GM23338 (cell line): ENCODE data around the gene SLITRK2. TPM values are rescaled to one million over a fixed set of nuclear protein-coding genes. Genes with fewer than 3 reads are reported as not detected.
A peak's percentile ranks its signal among the peaks of the same experiment; 100 is the strongest.

Experiments used
- ATAC-seq: fragments of 200-7000 bp; cut with Tn5 transposase; 3 replicates; pipeline ENCODE4 v1.9.1; 2020
- DNase-seq: peaks from one replicate; pipeline ENCODE4 v3.0.0-alpha.2; 2015; ENCODE audit warnings: low spot score
- H2AFZ ChIP-seq: fragments of 200-600 bp; sonication (generic); 2 replicates; pipeline ENCODE4 v1.8.0; 2016; ENCODE audit warnings: antibody characterized with exemption, mild to moderate bottlenecking, moderate library complexity
- H3F3A ChIP-seq: fragments of 200-600 bp; sonication (generic); replicated peaks from 2 replicates; pipeline ENCODE4 v1.8.0; 2017; ENCODE audit warnings: antibody characterized with exemption, mixed run types, low read depth
- H3K27ac ChIP-seq: fragments of 200-600 bp; sonication (generic); 2 replicates; pipeline ENCODE4 v1.6.1; 2016; ENCODE audit warnings: low read depth
- H3K27me3 ChIP-seq: fragments of 200-600 bp; sonication (generic); 2 replicates; pipeline ENCODE4 v1.8.0; 2016; ENCODE audit warnings: mild to moderate bottlenecking, mixed run types, moderate library complexity; ENCODE audit not compliant: insufficient read depth
- H3K36me3 ChIP-seq: fragments of 200-600 bp; sonication (generic); 2 replicates; pipeline ENCODE4 v1.8.0; 2016; ENCODE audit warnings: mild to moderate bottlenecking; ENCODE audit not compliant: insufficient read depth
- H3K4me1 ChIP-seq: fragments of 200-600 bp; sonication (generic); 2 replicates; pipeline ENCODE4 v1.8.0; 2016; ENCODE audit warnings: mild to moderate bottlenecking, moderate library complexity; ENCODE audit not compliant: insufficient read depth
- H3K4me2 ChIP-seq: fragments of 200-600 bp; sonication (generic); 2 replicates; pipeline ENCODE4 v1.7.1; 2017; ENCODE audit warnings: mixed run types
- H3K4me3 ChIP-seq: fragments of 200-600 bp; sonication (generic); 2 replicates; pipeline ENCODE4 v1.6.1; 2016; ENCODE audit warnings: mixed run types
- H3K79me2 ChIP-seq: fragments of 200-600 bp; sonication (generic); replicated peaks from 2 replicates; pipeline ENCODE4 v1.8.0; 2017; ENCODE audit warnings: mild to moderate bottlenecking; ENCODE audit not compliant: insufficient read depth
- H3K9me2 ChIP-seq: fragments of 200-600 bp; sonication (generic); 2 replicates; pipeline ENCODE4 v1.8.0; 2017; ENCODE audit not compliant: insufficient read depth
- H4K20me1 ChIP-seq: fragments of 200-600 bp; sonication (generic); replicated peaks from 2 replicates; pipeline ENCODE4 v1.8.0; 2017; ENCODE audit warnings: mild to moderate bottlenecking; ENCODE audit not compliant: insufficient read depth
- H3K27ac Mint-ChIP-seq: 2 replicates; pipeline ENCODE4 v1.8.0; 2020; ENCODE audit warnings: inconsistent platforms, mild to moderate bottlenecking, moderate library complexity, mixed read lengths
- H3K27me3 Mint-ChIP-seq: 3 replicates; pipeline ENCODE4 v1.8.0; 2022; ENCODE audit warnings: low read depth, mild to moderate bottlenecking, moderate library complexity, mixed read lengths, inconsistent platforms; ENCODE audit not compliant: insufficient read depth, poor library complexity
- H3K36me3 Mint-ChIP-seq: 3 replicates; pipeline ENCODE4 v1.8.0; 2021; ENCODE audit warnings: low read depth, mild to moderate bottlenecking, inconsistent platforms, moderate library complexity, mixed read lengths
- H3K4me1 Mint-ChIP-seq: 3 replicates; pipeline ENCODE4 v1.8.0; 2020; ENCODE audit warnings: mild to moderate bottlenecking, inconsistent platforms, mixed read lengths
- H3K4me3 Mint-ChIP-seq: 3 replicates; pipeline ENCODE4 v1.8.0; 2021; ENCODE audit warnings: moderate library complexity, mild to moderate bottlenecking, inconsistent platforms, mixed read lengths
- H3K9me3 Mint-ChIP-seq: 3 replicates; pipeline ENCODE4 v1.8.0; 2020; ENCODE audit warnings: moderate library complexity, mild to moderate bottlenecking, inconsistent platforms, mixed read lengths
- CTCF ChIP-seq, 2 experiments: fragments of 200-600 bp in 1 of 2; sonication (generic) in 1 of 2; conservative IDR thresholded peaks; 2 replicates each; pipeline versions ENCODE4 v1.5.1 to v1.6.1; 2016 to 2017; ENCODE audit warnings: antibody characterized with exemption in 2 of 2, low read depth in 2 of 2, mild to moderate bottlenecking in 2 of 2, moderate library complexity in 1 of 2
- ETS1 ChIP-seq: IDR thresholded peaks from 2 replicates; pipeline ENCODE4 v1.6.1; 2016; ENCODE audit warnings: antibody characterized with exemption
- EZH2 ChIP-seq: fragments of 200-600 bp; sonication (generic); IDR thresholded peaks from one replicate; pipeline ENCODE4 v1.8.0; 2017; ENCODE audit warnings: antibody characterized with exemption, mild to moderate bottlenecking, low read depth; ENCODE audit not compliant: unreplicated experiment
- EZH2phosphoT487 ChIP-seq: fragments of 200-600 bp; sonication (generic); IDR thresholded peaks from one replicate; pipeline ENCODE4 v1.8.1; 2018; ENCODE audit warnings: antibody characterized with exemption; ENCODE audit not compliant: unreplicated experiment
- JUNB ChIP-seq: IDR thresholded peaks from one replicate; pipeline ENCODE4 v1.6.1; 2016; ENCODE audit warnings: antibody characterized with exemption; ENCODE audit not compliant: unreplicated experiment
- NANOG ChIP-seq: IDR thresholded peaks from 2 replicates; pipeline ENCODE4 v1.6.1; 2016; ENCODE audit warnings: antibody characterized with exemption, borderline replicate concordance
- POLR2AphosphoS5 ChIP-seq: IDR thresholded peaks from 2 replicates; pipeline ENCODE4 v1.6.1; 2016; ENCODE audit warnings: antibody characterized with exemption, low read depth
- REST ChIP-seq: IDR thresholded peaks from one replicate; pipeline ENCODE4 v1.6.1; 2018; ENCODE audit warnings: antibody characterized with exemption; ENCODE audit not compliant: unreplicated experiment
- STAT1 ChIP-seq: IDR thresholded peaks from one replicate; pipeline ENCODE4 v1.6.1; 2016; ENCODE audit warnings: antibody characterized with exemption; ENCODE audit not compliant: unreplicated experiment
- ZNF114 ChIP-seq: fragments of 250-450 bp; sonication (Bioruptor Pico); IDR thresholded peaks from 2 replicates; pipeline ENCODE4 v1.5.0; 2020; ENCODE audit warnings: mild to moderate bottlenecking, moderate library complexity
- ZNF331 ChIP-seq: fragments of 250-450 bp; sonication (Bioruptor Pico); IDR thresholded peaks from 2 replicates; pipeline ENCODE4 v1.5.0; 2020; ENCODE audit warnings: low read depth, mild to moderate bottlenecking, moderate library complexity
- ZNF462 ChIP-seq: fragments of 250-450 bp; sonication (Bioruptor Pico); IDR thresholded peaks from 2 replicates; pipeline ENCODE4 v1.5.0; 2020; ENCODE audit warnings: mild to moderate bottlenecking, moderate library complexity
- polyA plus RNA-seq: library from polyadenylated mRNA; unstranded; fragments of >200 nt; fragmentation: Nextera tagmentation; extraction: Ambion mirVana; gene quantifications from 2 replicates; pipeline ENCODE4 v1.2.1, GENCODE V29; 2016
- total RNA-seq: library from RNA; depleted of rRNA; stranded (reverse); fragments of >200 nt; shearing (Covaris generic); gene quantifications from 2 replicates; pipeline ENCODE4 v1.2.3, GENCODE V29; 2014

Gene SLITRK2
- total and polyA plus RNA-seq, 2 experiments from 2014 or later, result 0.10 to 0.24 TPM

GRCh38 chrX:145821291-145821897, 3.8 kb downstream of the SLITRK2 start:
- peak overlapping the region; percentile 79 for H3K4me2 ChIP-seq
- no peaks in the 10 kb centered on the region for H3K36me3 ChIP-seq
- H2AFZ ChIP-seq, result no peak overlapping the region
- H3K9me3 Mint-ChIP-seq, result peaks cover 11% of the 10 kb centered on the region
- H3K4me3 ChIP-seq, result peak overlapping the region; percentile 59
- no peaks in the 10 kb centered on the region for H3F3A ChIP-seq
- no peaks in the 10 kb centered on the region for H3K9me2 ChIP-seq
- peaks cover 3% of the 10 kb centered on the region; the same call in 1 of the 3 replicates for H3K36me3 Mint-ChIP-seq
- H3K27me3 Mint-ChIP-seq, result peaks cover 63% of the 10 kb centered on the region
- no peak for TF ChIP-seq STAT1
- TF ChIP-seq ZNF331 (CRISPR knock-in tag), result no peak
- TF ChIP-seq NANOG, result no peak
- no peak for TF ChIP-seq CTCF (conservative IDR thresholded peaks at IDR 0.05; ENCODE audit: low read depth in 2 of 2)
- TF ChIP-seq ZNF462 (CRISPR knock-in tag), result no peak
- TF ChIP-seq POLR2AphosphoS5, result no peak
- TF ChIP-seq JUNB, result no peak
- TF ChIP-seq ETS1, result no peak
- TF ChIP-seq EZH2phosphoT487, result no peak
- no peak for TF ChIP-seq ZNF114
- no peak for TF ChIP-seq EZH2
- no peak for TF ChIP-seq REST
- peak; percentile 29 for ATAC-seq
- H4K20me1 ChIP-seq, result no peaks in the 10 kb centered on the region
- H3K4me1 Mint-ChIP-seq, result peaks cover 5% of the 10 kb centered on the region; the same call in 1 of the 3 replicates
- H3K4me1 ChIP-seq, result peaks cover 4% of the 10 kb centered on the region; the same call in 1 of the 2 replicates
- H3K27me3 ChIP-seq, result peaks cover 81% of the 10 kb centered on the region
- no peaks in the 10 kb centered on the region for H3K79me2 ChIP-seq
- peak overlapping the region; percentile 74 for H3K4me3 Mint-ChIP-seq
- no peak overlapping the region for H3K27ac Mint-ChIP-seq
- H3K27ac ChIP-seq, result no peak overlapping the region
- DNase-seq, result peak; percentile 69
